Measurements from ENCODE around the gene TM6SF1. TPM values are rescaled to one million over a fixed set of nuclear protein-coding genes. Genes with fewer than 3 reads are reported as not detected.

TM6SF1 gene
- total and polyA plus RNA-seq, 9 of the 15 experiments (the other 6 are each of a cell fraction or from before 2014, with no cell fraction given) = 1.0 to 5.6 (median 3.5) TPM

DNA sequence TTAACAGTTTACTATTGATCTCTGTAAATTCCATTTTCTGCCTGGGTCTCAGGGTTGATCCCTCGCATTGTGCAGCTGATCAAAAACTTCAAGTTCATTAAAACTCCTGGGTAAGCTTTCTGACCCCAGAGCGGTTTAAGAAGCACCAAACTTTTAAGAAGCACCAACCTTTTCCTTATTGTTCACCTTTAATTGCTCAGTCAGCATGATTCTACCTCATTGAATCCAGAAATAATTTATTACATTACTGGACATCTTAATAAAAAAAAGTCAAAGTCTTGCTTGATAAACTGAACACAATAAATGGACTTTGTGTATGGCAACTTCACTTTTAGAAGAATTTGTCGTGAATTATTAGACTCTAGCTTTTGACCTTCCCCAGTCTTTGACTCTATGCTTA, 53.3 kb downstream of the TM6SF1 start:
- Histone ChIP-seq H3K4me1 (replicated peaks in 1 of 2; ENCODE audit: control insufficient read depth in 2 of 2, insufficient read depth in 2 of 2, low read length in 2 of 2) (peaks cover 5 to 8% of the 10 kb centered on the region in 2 experiments; a peak in 2 of 5 replicates), H3K27ac (ENCODE audit: extremely low read depth, low read depth, low read length) (no peak overlapping the region), H3K36me3 (ENCODE audit: control insufficient read depth, insufficient read depth, low read length) (peaks cover 11% of the 10 kb centered on the region; the same call in 1 of the 3 replicates), H4K20me1 (replicated peaks; ENCODE audit: control insufficient read depth, insufficient read depth, low read length) (no peaks in the 10 kb centered on the region), H3K9me3 (replicated peaks; ENCODE audit: control insufficient read depth, insufficient read depth, low read depth, low read length) (no peaks in the 10 kb centered on the region), H2AFZ (ENCODE audit: low read depth, low read length) (no peak overlapping the region), H3K9ac (ENCODE audit: insufficient read depth in 1 of 2, low read depth in 2 of 2, low read length in 2 of 2) (no peak overlapping the region), H3K9me1 (ENCODE audit: control insufficient read depth, insufficient read depth, low read length) (no peaks in the 10 kb centered on the region), H3K4me2 (ENCODE audit: insufficient read depth, low read length) (no peak overlapping the region), H3K4me3 (no peak overlapping the region), H3K79me2 (ENCODE audit: control insufficient read depth, insufficient read depth, low read length) (peaks cover 13% of the 10 kb centered on the region; the same call in 2 of the 3 replicates), H3K27me3 (ENCODE audit: control insufficient read depth in 2 of 2, insufficient read depth in 2 of 2, low read length in 2 of 2) (no peaks in the 10 kb centered on the region)
- ChIA-PET CTCF (ENCODE audit: low intra/inter-chr PET ratio) (no interaction called here), POLR2A (interaction anchor here (1.5 to 1.7 kb wide), 2 partner anchors 9 to 33 kb away, joined by 3 to 6 read pairs; no protein-coding TSS in a partner anchor)
- FAIRE-seq = no peak
- no TSS peak for BruUV-seq (replicated peaks)
- no peak for ATAC-seq
- DNase-seq (ENCODE audit: extremely low read depth in 1 of 4, low spot score in 3 of 4) = no peak
- intact Hi-C loops (cut with micrococcal nuclease) = no loop called here
- TF ChIP-seq MAFG (tag; conservative IDR thresholded peaks at IDR 0.05) (peak; percentile 54; the same call in 1 of the 2 replicates), MAFF (IDR thresholded peaks at IDR 0.05; ENCODE audit: low read length) (peak; percentile 45; the same call in 1 of the 2 replicates), MAFK (IDR thresholded peaks at IDR 0.05; ENCODE audit: low read length) (peak; percentile 32; the same call in 1 of the 2 replicates), PYGO2 (tag; IDR thresholded peaks at IDR 0.05) (no peak), C11orf30 (IDR thresholded peaks at IDR 0.05; ENCODE audit: low read depth) (peak; percentile 60; the same call in 1 of the 2 replicates), ZNF316 (IDR thresholded peaks at IDR 0.05) (peak; percentile 77)
- WGBS (ENCODE audit: insufficient coverage, low coverage, missing lambda C conversion rate) = 37% methylated on average over 3 of the region's 3 CpGs
- in situ Hi-C loops (cut with MboI) = no loop called here

DNA sequence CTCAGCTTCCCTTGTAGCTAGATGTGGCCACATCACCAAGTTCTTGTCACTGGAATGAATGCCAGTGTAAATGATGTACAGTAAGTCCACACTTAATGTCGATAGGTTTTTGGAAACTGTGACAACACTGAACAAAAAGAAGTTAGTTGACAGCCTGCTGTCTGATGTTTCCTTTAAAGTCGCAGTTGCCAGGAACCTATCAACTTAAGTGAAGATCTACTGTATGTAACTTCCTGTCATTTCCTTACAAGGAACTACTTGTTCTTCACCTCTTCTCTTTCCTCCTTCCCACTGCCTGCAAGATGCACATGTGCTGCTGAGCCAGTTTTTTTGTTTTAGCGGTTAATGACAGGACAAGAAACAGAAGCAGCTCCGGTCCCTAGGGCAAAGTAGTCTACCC, 55.6 kb downstream of the TM6SF1 start:
- in situ Hi-C loops (cut with MboI) = no loop called here
- 48% methylated on average over 4 of the region's 4 CpGs for WGBS (ENCODE audit: insufficient coverage, low coverage, missing lambda C conversion rate)
- no peaks in the 10 kb centered on the region for H3K27me3 ChIP-seq (ENCODE audit: control insufficient read depth in 2 of 2, insufficient read depth in 2 of 2, low read length in 2 of 2)
- H3K9me3 ChIP-seq (replicated peaks; ENCODE audit: control insufficient read depth, insufficient read depth, low read depth, low read length) = no peaks in the 10 kb centered on the region
- ATAC-seq (no peak), DNase-seq (ENCODE audit: extremely low read depth in 1 of 4, low spot score in 3 of 4) (no peak), FAIRE-seq (no peak)
- intact Hi-C loops (cut with micrococcal nuclease) = no loop called here
- H3K4me1 ChIP-seq (replicated peaks in 1 of 2; ENCODE audit: control insufficient read depth in 2 of 2, insufficient read depth in 2 of 2, low read length in 2 of 2) = peaks cover 5 to 11% of the 10 kb centered on the region in 2 experiments; a peak in 2 of 5 replicates
- H4K20me1 ChIP-seq (replicated peaks; ENCODE audit: control insufficient read depth, insufficient read depth, low read length) = no peaks in the 10 kb centered on the region
- no peaks in the 10 kb centered on the region for H3K9me1 ChIP-seq (ENCODE audit: control insufficient read depth, insufficient read depth, low read length)
- no peak overlapping the region for H3K4me3 ChIP-seq
- no peak overlapping the region for H2AFZ ChIP-seq (ENCODE audit: low read depth, low read length)
- BruUV-seq (replicated peaks) = no TSS peak
- POLR2A ChIA-PET = no interaction called here
- CTCF ChIA-PET (ENCODE audit: low intra/inter-chr PET ratio) = no interaction called here
- no peak overlapping the region for H3K4me2 ChIP-seq (ENCODE audit: insufficient read depth, low read length)
- H3K36me3 ChIP-seq (ENCODE audit: control insufficient read depth, insufficient read depth, low read length) = no peaks in the 10 kb centered on the region
- H3K27ac ChIP-seq (ENCODE audit: extremely low read depth, low read depth, low read length) = no peak overlapping the region
- peaks cover 30% of the 10 kb centered on the region for H3K79me2 ChIP-seq (ENCODE audit: control insufficient read depth, insufficient read depth, low read length)
- no peak overlapping the region for H3K9ac ChIP-seq (ENCODE audit: insufficient read depth in 1 of 2, low read depth in 2 of 2, low read length in 2 of 2)
- TF ChIP-seq EP400 (IDR thresholded peaks at IDR 0.05) (no peak), RBM34 (IDR thresholded peaks at IDR 0.05; ENCODE audit: borderline replicate concordance, insufficient read depth, low read length) (no peak), TEAD4 (IDR thresholded peaks at IDR 0.05; ENCODE audit: low read length) (no peak), TEAD4 (CRISPR knock-in tag; IDR thresholded peaks at IDR 0.05; ENCODE audit: borderline replicate concordance) (no peak), MTA3 (IDR thresholded peaks at IDR 0.05; ENCODE audit: borderline replicate concordance) (no peak), BACH1 (tag; IDR thresholded peaks at IDR 0.05) (no peak)
- TF ChIP-seq, protein P1, sequence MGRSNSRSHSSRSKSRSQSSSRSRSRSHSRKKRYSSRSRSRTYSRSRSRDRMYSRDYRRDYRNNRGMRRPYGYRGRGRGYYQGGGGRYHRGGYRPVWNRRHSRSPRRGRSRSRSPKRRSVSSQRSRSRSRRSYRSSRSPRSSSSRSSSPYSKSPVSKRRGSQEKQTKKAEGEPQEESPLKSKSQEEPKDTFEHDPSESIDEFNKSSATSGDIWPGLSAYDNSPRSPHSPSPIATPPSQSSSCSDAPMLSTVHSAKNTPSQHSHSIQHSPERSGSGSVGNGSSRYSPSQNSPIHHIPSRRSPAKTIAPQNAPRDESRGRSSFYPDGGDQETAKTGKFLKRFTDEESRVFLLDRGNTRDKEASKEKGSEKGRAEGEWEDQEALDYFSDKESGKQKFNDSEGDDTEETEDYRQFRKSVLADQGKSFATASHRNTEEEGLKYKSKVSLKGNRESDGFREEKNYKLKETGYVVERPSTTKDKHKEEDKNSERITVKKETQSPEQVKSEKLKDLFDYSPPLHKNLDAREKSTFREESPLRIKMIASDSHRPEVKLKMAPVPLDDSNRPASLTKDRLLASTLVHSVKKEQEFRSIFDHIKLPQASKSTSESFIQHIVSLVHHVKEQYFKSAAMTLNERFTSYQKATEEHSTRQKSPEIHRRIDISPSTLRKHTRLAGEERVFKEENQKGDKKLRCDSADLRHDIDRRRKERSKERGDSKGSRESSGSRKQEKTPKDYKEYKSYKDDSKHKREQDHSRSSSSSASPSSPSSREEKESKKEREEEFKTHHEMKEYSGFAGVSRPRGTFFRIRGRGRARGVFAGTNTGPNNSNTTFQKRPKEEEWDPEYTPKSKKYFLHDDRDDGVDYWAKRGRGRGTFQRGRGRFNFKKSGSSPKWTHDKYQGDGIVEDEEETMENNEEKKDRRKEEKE (IDR thresholded peaks at IDR 0.05; ENCODE audit: borderline replicate concordance in 1 of 2, control insufficient read depth in 1 of 2, low read depth in 2 of 2, low read length in 1 of 2) = no peak

All from K562 (cell line).